GM19455 (cell line): ENCODE results near the gene IL13.
"Not testable (repeated sequence)": the region's sequence is repeated elsewhere in the genome, so short reads cannot be mapped to it uniquely, and the experiment has no call there.

ENCODE experiments used
- ATAC-seq: cut with Tn5 transposase; IDR thresholded peaks from one replicate; pipeline ENCODE4 v1.9.1; 2021; ENCODE audit not compliant: unreplicated experiment

Gene IL13

GRCh38 chr5:132688536-132689339, 30.8 kb downstream of the IL13 start:
- no peak for ATAC-seq

GRCh38 chr5:132689513-132689912, 31.5 kb downstream of the IL13 start:
- ATAC-seq = no peak

- ATAC-seq = no peak
Measured at GRCh38 chr5:132690156-132690555, 32.2 kb downstream of the IL13 start.

DNA sequence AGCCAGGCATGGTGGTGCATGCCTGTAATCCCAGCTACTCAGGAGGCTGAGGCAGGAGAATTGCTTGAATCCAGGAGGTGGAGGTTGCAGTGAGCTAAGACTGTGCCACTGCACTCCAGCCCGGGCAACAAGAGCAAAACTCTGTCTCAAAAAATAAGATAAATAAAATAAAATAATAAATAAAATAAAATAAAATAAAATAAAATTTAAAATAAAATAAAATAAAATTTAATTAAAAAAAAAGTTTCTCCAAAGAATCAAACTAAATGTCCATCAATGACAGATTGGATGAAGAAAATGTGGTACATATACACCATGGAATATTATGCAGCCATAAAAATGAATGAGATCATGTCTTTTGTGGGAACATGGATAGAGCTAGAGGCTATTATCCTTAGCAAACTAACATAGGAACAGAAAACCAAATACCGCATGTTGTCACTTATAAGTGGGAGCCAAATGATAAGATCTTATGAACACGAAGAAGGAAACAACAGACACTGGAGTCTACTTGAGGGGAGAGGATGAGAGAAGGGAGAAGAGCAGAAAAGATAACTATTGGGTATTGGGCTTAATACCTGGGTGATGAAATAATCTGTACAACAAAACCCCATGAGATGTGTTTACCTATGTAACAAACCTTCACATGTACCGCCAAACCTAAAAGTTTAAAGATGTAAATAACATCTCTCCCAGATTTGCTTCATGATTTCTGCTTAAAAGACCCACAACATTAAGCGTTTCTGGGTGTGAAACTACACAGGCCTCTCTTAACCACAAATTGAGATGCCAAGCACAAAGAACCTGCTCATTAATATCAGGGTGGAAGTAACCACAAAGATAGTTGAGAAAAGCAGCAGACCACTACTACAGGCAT, 34.0 kb downstream of the IL13 start:
- not testable (repeated sequence) for ATAC-seq

DNA sequence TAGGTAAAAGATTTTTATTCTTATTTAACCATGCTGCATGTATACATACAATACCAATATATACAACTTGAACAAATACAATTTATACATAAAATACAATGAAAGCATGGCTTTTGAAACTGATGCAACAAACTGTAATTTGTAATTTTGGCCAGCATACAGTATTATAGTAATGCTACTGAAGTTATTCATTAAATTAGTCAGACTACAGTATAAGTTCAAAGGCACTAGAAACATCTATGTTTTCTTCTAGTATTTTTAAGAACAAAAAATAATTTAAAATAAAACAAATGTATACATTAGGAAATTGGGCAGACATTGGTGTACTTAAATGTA, 34.6 kb downstream of the IL13 start:
- no peak for ATAC-seq

DNA sequence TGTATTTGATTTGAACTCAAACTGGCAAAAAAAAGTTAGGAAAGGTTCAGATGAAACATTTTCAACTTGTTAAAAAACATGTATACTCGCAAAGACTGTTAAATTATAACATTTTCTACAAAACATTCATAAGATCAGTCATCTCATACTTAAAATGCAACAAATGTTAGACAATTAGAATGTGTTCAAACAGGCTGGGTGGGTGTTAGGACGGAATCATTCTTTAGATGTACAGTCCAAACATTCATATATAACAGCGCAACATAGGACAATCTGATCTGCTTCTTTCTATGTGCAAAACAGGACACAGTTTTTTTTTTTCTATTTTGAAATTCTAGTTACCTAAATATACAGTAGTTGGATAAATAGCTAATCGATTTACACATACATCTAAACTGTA, 38.0 kb downstream of the IL13 start:
- no peak for ATAC-seq

GRCh38 chr5:132704875-132705274, 46.9 kb downstream of the IL13 start:
- ATAC-seq = no peak

DNA sequence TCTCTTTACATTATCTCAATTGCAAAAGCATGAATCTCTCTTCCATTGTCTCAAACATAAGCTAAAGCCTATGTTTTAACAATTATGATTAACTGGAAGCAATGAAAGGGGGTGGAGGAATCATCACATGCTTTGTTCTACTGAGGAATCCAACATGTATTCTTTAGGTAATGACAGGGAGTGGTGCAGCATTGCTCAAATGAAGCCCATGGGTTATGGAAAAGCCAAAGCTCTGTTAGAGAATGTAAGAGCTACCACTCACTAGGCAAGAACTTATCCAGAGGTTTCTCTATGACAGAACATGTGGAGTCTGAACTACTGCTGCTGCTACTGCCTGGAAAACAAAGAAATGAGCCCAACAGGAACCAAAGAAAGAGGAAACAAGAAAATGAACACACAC, 50.7 kb downstream of the IL13 start:
- ATAC-seq = no peak
